Myocyte (in vitro differentiated cells): Measurements from ENCODE around the gene SOBP. TPM values are rescaled to one million over a fixed set of nuclear protein-coding genes. Genes with fewer than 3 reads are reported as not detected.

Source experiments
- DNase-seq: peaks from one replicate; pipeline ENCODE4 v3.0.0-alpha.2; 2012; ENCODE audit warnings: low read depth
- total RNA-seq: library from RNA; depleted of rRNA; stranded (reverse); fragments of >200 nt; gene quantifications from 2 replicates; pipeline ENCODE4 v1.2.3, GENCODE V29; 2014

SOBP gene
- total RNA-seq, 1 donor from 2014 or later: 0.21 TPM

DNA sequence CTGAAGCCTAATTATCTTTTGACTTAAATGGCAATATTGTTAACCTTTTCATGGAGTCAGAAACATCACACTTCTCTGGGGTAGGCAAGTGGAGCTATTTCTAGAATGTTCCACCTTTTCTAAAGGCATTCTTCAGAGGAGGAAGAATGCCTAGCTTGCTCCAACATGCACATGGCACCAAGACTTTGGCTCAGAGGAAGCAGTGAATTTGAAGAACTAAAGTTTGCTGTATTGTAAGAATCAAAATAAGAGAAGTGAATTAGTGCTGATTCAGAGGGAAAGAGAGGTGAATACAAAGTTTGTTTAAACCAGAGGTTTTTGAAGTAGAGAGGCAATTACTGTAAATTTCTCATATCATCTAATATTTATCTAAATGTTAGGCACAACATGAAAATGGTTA lies 92.2 kb downstream of the SOBP start:
- DNase-seq: no peak

DNA sequence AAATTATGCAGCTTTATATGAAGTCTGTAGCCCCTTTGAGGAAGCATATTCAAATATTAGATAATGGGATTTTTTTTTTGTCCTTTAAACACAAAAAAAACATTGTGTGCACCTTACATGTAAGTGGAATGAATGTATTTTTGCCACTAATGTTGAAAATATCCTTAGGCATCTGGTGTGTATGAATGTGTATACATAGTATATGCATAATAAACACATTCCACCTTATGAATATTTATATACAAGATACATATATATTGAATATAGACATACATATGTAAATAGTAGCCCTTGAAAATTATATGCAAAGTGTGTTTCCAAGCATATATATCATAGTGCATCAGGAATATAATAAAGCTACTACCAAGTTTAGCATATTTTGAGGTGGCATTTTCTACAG lies 94.8 kb downstream of the SOBP start:
- no peak for DNase-seq

DNA sequence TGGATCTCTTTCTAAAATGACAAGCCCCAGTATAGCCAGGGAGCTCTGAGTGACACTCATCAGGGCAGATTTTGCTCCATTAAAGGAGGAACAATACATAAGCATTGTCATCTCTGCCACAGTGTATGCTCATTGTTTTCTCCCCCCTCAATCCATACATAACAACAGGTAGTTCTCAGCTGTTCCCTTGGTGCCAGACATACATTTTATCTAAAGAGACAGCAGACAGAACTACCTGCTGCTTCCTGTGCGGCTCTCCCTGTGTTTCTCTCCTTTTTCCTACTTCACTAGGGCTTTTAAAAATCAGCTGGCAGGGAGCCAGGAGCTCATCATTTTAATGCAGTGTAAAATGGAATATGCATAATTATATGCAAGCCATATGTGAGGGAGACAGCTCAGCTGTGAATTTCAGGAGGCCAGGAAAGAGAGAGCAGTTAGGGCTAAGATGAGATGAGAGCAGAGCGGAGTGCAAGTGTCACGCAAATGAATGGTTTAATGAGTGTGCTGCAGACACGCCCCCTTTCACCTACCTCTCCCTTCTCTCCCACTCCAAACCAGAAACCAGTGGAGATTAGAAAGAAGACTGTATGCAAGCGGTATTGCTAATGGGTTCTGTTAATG lies 96.0 kb downstream of the SOBP start:
- no peak for DNase-seq

DNA sequence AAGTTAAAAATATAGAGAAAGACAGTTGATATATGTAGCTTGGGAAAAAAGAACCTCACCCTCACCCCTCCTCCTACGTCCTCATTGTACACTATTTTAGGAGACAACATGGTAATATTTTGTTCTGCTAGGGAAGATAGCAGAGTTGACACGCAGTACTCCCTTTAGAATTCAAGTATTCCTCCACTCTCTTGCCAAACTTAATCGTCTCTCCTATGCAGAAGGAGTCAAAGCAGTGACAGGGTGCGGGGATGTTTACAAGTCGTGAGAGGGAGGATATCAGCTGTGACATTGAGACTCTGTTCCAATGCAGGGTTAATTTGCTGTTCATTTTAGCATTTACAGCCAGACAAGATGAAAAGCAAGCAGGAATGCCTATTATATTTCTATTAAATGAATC lies 97.5 kb downstream of the SOBP start:
- DNase-seq: no peak

DNA sequence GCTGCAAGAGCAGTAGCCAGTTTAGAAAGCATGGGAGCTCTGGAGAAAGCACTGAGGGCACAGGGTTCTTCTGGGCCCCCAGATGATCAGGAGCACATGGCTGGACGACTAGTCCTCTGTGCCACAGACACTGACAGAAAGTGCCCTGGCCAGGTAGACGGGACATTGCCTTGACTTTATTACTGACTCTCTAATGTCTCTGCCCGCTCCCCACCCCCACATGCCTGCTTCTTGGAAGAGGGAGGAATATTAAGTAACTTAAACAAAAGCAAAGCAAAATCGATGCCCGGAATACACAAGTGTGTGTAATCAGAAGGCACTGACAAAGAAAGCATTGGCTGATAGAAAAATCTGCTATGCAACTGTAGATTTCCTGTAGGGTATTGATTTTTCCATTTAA lies 99.3 kb downstream of the SOBP start:
- no peak for DNase-seq

DNA sequence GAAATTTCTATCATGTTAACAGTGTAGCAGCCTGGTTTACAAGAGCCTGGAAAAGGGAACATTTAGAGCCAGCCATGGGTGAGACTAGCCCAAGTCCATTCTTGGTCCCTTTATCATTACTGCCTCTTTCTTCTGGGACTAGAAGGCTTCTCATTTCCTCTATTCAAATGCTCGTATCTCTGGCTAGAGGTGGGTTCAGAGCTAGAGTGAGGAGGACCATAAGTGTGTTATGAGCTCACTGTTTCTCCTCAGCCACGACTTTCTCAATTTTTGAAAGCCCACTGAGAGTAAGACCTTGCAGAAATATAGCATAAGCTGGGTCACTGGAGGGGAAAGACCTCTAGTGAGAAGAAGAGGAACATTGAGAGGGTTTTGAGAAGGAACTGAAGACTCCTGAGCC lies 100.0 kb downstream of the SOBP start:
- DNase-seq: no peak

DNA sequence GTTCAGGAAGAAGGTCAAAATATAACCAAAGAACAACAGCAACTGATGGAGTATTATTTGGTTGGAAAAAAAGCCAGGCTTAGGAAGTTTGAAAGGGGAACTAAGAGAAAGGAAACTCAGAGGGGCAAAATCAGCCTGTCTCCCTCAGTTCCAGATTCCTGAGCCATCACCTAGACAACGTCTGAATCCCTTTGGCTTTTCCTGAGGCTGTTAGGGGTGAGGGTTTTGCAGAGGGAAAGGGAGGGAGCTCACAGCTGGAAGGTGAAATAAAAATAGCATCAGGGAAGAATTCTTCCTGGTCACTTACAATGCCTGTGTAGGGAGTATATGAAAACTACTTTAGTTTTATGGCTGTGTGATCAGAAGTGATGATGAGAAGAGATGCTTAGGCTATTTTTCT lies 100.5 kb downstream of the SOBP start:
- no peak for DNase-seq

DNA sequence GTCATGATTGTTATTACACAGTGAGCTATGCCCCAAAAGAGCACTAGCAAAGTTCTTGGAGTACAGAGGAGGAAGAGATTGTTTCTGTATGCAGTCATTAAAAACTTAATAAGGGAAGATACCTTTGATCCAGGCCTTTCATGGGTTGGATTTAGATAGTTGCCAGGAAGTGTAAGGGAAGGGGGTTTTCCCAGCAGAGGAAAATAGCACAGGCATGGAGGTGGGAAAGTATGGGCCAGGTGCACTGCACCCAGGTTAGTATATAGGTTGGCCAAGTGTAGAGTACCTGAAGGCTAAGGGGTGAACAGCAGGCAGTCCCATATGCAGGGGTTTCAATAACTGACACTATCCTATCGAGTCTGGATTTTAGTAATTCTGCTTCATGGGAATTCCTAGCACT lies 101.4 kb downstream of the SOBP start:
- no peak for DNase-seq

DNA sequence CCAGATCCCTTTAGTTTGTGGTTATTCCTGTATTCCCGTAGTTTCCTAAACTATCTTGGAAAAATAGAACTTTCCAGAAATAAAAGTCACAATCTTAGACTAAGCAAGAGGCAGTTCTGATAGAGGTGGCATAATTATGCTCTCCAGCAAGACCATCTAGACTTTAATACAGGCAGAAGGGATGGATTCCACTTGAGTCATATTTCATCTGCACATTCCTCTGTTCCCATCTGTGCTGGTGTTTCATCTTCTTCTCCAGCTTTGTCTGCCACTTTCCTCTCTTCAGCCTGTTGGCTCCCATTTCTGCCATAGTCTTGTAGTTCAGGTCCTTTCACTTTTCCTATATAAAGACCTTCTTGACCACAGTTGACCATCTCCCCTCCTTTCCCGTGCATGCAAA lies 102.9 kb downstream of the SOBP start:
- peak; percentile 23 for DNase-seq

DNA sequence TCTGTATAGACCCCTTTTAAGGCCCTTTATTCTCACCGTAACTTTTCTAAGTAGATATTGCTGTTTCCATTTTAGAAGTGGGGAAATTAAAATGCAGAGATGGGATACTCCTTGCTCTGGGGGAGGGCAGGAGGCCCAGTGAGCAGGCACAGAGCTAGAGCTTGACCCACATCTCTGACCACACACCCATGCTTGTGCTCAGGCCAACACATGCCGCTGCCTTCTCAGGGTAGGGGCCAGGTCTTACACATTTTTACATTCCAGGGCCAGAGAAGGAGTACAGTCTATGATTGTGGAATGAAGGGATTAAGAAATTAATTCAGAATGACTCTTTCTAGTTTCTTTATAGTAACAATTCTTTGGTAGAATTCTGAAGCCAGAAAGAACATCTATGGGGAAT lies 104.8 kb downstream of the SOBP start:
- no peak for DNase-seq

DNA sequence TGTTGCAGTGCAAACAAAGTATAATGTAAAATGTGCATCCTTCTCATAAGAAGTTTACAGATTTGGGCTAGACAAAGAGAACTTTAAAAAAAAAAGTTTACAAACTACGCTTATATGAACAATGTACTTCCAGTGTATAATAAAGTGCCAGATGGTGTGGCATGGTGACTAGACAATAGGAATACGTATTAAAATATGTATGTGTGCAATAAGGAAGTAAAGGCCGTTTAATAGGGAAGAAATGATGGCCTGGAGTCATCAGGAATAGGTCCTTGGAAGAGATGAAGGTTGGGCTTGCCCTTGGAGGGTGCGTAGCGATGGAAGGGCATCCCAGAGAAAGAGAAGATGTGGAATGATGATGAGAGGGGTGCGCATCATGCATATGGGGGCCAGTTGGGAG lies 108.2 kb downstream of the SOBP start:
- no peak for DNase-seq

DNA sequence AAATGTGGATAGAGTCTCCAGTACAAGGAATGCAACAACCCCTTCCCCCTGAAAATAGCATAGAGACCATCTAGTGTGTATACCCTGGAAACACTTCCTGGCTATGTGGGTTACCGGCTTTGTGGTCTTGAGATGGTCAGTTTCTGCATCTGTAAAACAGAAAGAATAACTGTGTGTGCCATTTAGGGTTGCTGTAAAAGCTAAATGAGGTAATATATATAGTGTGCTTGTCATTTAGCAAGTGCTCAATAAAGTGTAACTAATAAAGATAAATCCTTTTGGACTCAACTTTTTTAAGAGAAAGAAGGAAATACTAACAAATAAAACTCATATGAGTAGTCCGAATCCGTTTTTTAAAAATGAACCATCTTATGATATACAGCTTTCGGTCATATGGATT lies 109.1 kb downstream of the SOBP start:
- no peak for DNase-seq

DNA sequence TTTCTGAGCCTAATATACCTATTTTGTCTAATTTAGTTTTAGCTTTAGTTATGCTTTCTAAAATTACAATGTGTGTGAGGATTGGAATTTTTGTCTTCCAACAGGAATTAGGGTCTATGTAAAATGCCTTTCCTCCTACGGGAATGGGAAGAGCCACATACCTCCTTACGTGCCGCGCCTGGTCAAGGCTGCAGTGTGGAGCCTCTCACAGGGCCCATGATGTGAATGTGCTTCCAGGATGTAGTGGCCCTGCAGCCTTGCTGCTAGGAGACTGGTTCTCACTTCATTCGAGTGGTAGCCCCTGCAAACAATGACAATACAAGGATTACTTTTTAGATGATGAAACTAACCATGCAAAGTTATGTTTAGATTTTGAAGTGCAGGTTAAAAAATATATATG lies 110.2 kb downstream of the SOBP start:
- no peak for DNase-seq

DNA sequence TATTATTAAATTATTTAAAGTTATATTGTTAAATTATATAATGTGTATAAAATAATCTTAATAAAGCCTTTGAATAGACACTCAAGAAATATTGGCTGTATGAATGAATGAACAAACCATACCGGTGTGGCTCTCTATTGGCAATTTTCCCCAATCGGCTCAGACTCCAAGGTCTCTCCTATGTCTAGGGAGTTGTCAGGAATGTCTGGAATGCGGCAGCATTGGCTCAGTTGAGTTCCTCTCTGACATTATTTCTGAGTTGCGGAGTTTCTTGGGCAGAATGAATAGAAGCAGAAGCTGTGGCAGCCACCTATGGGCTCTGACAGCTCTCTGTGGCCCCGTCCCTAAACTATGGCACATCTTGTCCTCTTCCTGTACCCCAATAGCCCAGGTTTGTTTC lies 111.0 kb downstream of the SOBP start:
- peak; percentile 66 for DNase-seq

DNA sequence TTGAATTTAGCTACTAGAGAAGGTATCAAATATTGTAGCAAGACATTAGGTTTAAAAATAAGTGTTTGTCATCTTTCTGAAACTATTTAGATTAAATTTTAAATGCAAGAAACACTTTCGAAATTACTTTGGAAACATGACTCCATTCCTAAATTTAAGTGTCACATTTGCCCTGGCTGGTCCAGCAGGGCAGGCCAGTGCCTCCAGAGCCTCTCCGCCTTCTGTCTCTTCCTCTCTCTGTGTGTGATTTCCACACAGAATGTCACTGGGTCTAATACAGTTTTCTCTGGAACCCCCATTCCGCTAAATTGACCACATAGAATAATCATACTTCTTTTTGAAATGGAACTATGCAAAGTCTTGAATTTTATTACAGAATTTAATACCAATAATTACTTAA lies 111.5 kb downstream of the SOBP start:
- peak; percentile 9 for DNase-seq

DNA sequence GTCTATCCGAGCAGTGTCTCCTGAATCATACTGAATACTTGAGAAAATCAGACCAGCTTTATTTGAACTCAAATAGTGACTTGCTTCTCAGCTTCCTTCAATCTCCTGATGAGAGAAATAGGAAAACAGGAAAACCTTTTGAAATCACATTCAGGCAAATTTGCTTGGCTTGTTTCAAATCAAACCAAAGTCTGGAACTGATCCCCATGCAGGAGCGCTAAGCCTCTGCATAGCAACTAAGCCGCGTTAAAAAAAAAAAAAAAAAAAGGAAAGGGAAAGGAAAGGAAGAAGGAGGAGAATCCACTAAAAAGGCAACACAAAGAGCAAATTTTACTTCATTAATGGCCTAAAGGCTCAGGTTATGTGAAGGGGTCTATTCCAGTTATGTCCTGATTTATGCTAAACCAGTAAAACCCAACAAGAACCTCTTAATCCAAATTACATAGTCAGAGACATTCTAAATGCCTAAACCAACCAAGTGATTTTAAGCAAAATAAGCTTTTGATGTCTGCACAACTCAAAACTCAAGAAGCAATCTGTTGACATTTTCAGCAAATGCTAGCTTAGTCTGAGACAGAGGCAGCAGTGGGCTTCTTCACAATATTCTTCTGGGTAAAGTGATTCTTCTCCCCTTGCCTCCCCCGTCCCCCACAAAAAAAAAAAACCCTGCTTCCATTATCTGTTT lies 112.5 kb downstream of the SOBP start:
- no peak for DNase-seq

DNA sequence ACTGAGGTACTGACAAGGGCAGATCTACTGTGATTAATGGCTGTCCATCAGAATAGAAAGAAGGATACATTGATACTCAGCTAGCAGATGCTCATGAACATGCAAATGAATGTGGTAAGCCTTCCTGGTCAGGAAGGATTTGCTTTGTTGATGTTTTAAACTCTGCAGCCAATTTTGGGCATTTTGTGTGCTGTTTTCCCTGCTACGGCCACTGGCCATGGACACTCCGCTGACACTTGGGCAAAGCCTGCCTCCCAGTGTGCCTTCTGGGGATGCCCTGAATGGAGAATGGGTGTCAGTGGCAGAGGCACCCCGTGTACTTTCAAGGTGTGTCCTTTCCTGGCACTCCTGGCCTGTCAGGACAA lies 113.1 kb downstream of the SOBP start:
- no peak for DNase-seq

DNA sequence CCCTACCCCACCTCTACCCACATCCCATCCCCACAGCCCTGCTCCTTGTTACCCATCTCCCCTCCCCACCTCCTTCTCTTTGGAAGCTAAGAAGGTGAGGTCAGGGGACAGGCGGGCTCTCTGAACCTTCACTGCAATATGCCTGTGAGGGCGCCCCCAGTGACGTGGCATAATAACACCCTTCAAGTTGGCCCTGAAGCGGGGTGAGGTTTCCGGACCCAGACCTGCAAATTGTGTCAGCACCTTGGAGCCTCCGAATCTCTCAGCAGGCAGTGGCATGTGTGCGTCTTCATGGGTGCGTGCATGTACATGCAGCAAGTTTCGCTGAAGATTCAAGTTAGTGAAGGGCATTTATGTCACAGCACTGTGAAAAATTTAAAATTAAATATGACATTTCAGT lies 114.6 kb downstream of the SOBP start:
- DNase-seq: no peak

DNA sequence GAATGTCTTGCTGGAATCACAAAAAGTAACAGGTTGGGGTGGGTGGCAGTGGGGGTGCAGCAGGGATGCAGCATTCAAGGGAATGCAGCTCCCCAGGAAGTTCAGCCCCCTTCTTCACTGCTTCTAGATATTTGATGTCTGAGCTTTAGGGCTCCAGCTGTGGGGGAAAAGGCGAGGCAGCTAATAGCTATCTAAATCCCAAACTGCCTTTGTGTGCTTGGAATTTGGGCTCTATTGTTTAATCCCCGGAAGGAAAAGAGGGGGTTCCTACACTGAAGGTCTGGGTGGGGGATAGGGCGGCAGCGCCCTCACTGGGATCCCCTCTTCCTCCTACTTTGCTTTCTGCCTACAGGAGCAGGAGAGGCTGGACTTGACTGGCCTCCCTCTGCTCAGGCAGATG lies 116.5 kb downstream of the SOBP start:
- DNase-seq: no peak

DNA sequence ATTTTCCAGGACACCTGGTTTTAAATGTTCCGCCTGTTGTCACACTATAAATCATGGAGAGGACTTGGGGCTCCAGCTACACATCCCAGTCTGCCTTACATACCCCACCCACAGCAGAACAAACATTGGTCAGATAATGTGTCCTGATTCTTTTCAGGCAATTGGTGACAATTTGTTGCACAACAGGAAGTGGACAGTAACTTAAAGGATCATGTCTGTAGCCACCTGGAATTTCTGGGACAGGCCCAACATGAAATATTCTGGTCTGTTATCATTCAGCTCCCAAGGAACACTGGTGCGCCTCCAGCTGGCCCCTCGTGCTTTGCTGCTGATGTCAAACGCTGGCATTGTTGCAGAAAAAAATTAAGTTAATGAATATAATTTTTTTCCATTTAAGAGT lies 117.2 kb downstream of the SOBP start:
- DNase-seq: no peak

DNA sequence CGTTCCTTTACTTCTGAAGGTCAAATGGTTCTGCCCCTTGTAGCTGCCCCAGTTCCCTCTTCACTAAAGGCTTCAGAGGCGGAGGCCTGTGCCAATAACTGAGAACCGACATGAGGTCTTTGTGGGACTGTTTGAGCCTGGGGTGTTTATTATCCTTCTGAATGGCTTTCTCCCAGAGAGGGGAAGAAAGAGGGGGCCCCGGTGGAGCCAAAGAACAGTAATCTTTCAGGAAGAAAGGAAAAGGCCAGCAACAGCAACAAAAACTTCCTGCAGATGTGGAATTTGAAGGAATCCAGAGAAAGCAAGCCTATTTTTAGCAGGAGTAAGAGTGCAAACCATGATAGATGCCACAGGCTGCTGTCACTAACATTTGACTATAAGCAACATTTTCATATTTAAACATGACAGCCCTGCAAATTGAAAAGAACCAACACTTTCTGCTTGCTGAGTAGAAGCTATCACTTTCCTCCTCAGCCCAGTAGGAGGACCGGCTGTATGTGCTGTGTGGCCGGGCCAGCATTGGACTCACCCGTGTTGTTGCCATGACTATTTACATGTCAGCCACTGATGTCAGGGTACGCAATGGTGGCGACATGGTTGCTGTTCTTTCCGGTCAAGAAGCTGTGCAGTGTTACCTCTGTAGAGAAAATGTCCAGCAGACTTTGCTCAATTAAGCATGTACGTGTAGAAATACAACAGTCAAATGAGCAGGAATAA lies 121.3 kb downstream of the SOBP start:
- no peak for DNase-seq

DNA sequence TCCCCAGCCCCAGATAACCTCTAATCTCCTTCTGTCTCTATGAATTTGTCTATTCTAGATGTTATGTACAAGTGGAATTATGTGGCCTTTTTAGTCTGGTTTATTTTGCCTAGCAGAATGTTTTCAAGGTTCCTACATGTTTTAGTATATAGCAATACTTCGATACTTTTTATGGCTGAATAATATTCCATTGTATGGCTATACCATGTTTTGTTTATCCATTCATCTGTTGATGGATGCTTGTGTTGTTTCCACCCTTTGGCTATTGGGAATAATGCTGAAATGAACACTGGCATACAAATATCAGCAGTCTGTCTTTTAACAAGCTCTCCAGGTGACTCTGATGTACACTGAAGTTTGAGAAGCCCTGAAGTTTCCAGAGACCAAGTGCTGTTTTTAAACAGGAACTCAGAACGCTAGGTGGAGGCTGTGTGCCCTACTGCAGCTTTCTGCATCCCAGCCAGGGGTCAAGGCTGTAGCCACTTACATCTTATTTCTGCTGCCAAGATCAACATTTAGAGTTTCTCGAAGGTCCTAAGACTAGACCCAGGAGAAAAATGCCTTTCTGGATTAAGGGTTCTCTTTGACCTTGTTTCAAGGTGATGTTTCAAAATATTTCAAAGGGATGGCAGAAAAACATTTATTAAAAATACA lies 123.0 kb downstream of the SOBP start:
- DNase-seq: no peak
